Stimulated activated CD4-positive, alpha-beta T cell treated with anti-CD3 and anti-CD28 coated beads, Interleukin-4, amount 100 ng/mL, for 1 hour (primary cell): ENCODE data around the gene EHBP1L1.

Experiments
- DNase-seq: peaks from one replicate; pipeline ENCODE4 v3.0.0-alpha.2; 2020

EHBP1L1 gene

DNA sequence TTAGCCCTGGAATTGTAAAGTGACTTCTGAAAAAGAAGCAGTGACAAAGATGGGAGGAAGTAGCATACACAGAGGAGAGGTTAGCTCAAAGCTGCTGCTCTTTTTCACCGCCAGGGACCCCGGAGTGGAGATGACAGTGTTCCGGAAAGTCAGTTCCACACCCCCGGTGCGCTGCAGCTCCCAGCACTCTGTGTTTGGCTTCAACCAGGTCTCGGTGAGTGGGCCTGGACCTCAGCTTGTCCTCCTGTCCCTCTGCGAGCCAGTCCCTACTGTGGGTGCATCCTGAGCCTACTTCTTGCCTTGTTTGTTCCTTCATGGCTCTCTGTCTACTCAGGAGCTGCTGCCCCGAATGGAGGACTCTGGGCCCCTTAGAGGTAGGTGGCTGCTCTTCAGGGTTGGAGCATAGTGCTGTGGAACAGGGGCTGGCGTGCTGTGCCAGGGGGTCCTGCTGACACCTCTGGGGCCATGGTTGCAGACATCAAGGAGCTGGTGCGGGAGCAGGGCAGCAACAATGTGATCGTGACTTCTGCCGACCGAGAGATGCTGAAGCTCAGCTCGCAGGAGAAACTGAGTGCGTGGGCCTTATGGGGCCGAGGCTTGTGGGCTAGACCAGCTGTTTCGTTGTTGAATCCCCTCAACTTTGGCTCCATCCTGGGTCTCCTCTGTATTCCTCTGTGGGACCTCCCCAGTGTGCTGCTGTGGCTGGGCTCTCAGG lies 41.4 kb downstream of the EHBP1L1 start:
- DNase-seq, result no peak

DNA sequence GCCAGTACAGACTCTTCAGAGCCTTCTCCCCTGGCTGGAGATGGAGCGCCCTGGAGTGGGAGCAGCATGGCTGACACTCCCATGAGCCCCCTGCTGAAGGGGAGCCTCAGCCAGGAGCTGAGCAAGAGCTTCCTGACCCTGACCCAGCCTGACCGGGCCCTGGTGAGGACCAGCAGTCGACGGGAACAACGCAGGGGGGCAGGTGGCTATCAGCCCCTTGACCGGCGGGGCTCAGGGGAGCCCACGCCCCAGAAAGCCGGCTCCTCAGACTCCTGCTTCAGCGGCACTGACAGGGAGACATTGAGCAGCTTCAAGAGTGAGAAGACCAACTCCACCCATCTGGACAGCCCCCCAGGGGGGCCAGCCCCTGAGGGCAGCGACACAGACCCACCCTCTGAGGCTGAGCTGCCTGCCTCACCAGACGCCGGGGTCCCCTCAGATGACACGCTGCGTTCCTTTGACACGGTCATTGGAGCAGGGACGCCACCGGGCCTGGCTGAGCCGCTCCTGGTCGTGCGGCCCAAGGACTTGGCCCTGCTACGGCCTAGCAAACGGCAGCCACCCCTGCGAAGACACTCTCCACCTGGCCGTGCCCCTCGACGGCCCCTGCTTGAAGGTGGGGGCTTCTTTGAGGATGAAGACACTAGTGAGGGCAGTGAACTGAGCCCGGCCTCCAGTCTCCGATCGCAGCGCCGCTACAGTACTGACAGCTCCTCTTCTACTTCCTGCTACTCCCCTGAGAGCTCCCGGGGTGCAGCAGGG lies 42.3 kb downstream of the EHBP1L1 start:
- DNase-seq, result no peak

DNA sequence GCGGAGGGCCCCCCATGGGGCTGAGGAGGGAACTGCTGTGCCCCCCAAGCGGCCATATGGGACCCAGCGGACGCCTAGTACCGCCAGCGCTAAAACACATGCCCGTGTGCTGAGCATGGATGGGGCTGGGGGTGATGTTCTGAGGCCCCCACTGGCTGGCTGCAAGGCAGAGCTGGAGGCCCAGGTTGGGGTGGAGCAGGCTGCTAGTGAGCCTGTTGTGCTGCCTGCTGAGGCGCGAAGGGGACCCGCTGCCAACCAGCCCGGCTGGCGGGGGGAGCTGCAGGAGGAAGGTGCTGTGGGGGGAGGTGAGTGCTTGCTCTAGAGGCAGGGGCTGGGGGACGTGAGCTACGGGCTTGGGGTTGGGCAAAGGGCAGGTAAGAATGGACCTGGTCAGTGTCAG lies 42.9 kb downstream of the EHBP1L1 start:
- no peak for DNase-seq

GRCh38 chr11:65619281-65619928 lies 43.6 kb downstream of the EHBP1L1 start:
- no peak for DNase-seq

- no peak for DNase-seq
Observed at GRCh38 chr11:65620666-65621065, 44.8 kb downstream of the EHBP1L1 start.

DNA sequence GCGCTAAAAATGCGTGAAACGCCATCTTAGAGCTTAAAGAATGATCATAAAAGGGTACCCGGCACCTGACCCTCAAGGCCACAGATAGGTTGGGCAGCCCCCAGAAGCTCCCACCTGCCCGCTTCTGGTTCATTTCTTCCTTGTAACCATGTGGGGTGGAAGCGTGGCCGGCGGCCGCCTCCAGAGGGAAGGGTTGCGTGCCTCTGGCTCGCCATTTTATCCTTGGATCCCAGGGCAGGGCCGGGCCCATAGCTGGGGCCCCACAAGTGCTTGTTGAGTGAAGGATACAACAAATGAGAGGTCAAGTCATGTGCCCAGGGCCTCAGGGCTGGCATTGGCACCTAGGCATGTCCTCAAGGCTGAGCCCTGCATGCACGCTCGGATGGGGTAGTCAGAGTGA lies 45.6 kb downstream of the EHBP1L1 start:
- DNase-seq, result no peak

- no peak for DNase-seq
Observed at GRCh38 chr11:65622011-65622410, 46.2 kb downstream of the EHBP1L1 start.

GRCh38 chr11:65623177-65623576 lies 47.3 kb downstream of the EHBP1L1 start:
- no peak for DNase-seq

DNA sequence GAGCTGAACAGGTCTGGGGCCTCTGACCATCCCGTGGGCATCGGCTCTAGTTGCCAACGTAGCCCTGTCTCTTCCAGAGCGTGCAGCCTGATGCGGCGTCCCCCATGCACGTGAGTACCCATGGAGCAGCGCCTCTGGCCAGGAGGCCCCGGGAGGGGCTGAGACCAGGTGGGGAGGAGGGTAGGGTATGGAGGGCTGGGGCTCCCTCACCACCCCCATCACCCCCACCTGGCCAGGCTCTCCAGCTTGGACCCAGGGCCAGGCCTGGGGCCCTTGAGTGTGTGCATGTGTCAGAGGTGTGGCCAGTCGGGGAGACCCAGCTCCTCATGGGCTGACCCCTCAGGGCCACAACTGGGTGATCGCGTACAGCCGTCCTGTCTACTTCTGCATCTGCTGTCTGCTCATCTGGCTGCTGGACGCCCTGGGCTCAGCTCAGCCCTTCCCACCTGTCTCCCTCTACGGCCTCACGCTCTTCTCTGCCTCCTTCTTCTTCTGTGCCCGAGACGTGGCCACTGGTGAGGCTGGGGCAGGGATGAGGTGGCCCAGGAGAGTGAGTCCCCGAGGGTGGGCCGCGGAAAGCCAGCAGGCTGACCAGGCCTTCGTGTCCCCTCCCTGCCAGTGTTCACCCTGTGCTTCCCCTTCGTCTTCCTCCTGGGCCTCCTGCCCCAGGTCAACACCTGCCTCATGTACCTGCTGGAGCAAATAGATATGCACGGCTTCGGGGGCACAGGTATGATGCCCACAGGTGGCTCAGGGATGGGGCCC lies 48.2 kb downstream of the EHBP1L1 start:
- DNase-seq, result no peak

DNA sequence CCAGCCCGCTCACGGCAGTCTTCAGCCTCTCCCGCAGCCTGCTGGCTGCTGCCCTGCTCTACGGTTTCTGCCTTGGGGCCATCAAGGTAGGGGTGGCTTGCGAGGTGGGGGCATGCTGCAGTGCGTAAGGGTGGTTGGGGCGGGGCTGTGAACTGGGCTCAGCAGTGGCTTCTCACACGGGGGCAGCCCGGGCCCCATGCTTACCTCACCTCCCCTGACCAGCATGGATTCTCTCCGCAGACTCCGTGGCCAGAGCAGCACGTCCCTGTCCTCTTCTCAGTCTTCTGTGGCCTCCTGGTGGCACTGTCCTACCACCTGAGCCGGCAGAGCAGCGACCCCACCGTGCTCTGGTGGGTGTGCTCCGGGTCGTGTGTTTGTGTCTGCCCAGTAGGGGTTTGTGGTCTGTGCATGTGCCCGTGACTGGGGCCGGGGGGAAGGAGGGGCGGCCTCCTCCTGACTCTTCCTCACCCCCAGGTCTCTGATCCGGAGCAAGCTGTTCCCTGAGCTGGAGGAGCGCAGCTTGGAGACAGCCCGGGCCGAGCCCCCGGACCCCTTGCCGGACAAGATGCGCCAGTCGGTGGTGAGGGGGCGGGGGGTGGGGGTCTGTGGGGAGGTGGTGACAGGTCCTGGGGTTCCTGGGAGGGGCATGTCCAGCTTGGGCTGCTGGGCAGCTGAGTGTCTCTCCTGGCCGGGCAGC lies 49.2 kb downstream of the EHBP1L1 start:
- no peak for DNase-seq

DNA sequence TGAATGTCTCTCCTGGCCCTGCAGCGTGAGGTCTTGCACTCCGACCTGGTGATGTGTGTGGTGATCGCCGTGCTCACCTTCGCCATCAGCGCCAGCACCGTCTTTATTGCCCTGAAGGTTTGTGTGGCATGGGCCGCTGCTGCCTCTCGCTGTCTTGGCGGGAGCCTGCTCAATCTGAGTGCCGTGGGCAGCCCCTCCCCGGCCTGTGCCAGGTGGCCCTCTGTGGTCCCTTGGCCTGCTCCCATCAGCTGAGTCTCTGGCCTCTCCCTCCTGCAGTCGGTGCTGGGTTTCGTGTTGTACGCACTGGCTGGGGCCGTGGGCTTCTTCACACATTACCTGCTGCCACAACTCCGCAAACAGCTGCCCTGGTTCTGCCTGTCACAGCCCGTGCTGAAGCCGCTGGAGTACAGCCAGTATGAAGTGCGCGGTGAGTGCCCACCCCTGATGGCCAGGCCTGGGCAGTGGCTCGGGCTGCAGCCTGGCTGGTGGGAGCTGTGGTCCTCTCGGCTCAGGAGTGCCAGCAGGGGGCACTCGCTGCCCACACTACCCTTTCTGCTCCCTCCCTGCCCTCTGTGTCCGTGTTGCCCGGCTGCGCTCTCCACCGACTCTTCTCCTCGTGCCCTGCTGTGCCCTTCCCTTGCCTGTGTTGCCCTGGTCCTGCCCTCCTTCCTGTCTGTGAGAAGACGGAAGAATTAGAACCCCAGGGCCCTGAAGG lies 49.9 kb downstream of the EHBP1L1 start:
- DNase-seq, result peak; percentile 55

DNA sequence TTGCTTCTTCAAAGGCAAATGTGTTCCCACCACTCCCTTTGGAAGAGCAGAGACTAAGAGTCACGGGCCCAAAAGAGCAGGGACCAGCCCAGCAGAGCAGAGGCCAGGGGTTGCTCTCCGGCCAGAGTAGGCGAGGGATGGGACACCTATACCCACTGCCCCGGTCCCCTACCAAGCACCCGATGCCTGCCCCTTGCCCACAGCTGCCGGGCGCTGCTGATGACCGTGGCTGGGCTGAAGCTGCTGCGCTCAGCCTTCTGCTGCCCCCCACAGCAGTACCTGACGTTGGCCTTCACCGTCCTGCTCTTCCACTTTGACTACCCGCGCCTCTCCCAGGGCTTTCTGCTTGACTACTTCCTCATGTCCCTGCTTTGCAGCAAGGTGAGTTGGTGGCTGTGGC lies 51.3 kb downstream of the EHBP1L1 start:
- no peak for DNase-seq

GRCh38 chr11:65629579-65629978 lies 53.7 kb downstream of the EHBP1L1 start:
- DNase-seq, result no peak

DNA sequence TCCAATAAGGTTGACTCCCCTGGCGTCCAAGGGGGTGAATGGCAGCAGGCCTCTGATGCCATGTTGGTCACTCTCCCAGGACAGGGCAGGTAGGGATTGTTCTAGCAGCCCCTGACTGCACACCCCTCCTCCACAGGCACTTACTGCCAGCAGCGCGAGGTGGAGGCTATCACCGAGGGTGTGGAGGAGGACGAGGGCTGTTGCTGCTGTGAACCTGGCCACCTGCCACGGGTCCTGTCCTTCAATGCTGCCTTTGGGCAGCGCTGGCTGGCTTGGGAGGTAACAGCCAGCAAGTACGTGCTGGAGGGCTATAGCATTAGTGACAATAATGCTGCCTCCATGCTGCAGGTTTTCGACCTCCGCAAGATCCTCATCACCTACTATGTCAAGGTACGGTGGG lies 54.4 kb downstream of the EHBP1L1 start:
- DNase-seq, result no peak

DNA sequence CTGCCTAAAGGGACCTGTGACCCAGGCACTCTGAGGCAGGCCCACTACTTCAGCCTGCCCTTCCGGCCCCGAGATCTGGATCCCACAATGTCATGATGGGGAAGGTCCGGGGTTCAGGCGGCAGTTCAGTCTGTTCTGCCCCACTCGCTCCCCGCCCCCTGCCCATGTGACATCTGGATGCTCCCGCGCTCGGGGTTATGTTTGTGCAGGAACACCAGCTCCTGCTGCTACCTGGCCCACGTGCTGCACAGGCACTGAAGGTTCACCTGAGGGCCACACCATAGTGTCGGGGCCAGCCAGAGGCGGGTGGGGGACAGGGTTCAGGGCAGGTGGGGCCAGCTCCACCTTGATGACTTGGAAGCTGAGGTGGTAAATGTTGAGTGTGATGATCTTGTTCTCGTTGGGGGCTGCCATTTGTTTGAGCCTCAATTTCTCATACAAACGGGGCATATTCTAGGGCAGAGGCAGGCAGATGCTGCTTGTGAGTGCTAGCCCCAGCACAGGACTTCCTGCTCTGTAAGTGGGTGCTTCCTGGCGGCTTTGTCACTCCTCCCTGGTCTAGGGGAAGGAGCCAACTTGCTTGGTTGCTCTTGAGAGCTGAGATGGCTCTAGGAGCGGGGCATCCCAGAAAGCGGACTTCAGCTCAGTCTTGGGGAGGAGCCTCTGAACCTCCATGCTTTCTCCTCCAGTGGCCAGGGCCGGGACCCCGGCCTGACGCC lies 57.7 kb downstream of the EHBP1L1 start:
- no peak for DNase-seq

DNA sequence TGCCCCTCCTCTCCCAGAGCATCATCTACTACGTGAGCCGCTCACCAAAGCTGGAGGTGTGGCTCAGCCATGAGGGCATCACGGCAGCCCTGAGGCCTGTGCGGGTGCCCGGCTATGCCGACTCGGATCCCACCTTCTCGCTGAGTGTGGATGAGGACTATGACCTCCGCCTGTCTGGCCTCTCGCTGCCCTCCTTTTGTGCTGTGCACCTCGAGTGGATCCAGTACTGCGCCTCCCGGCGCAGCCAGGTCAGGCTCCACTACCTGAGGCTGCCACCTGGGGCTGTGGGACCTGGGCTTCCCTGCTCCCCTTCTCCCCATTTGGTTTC lies 58.2 kb downstream of the EHBP1L1 start:
- no peak for DNase-seq

DNA sequence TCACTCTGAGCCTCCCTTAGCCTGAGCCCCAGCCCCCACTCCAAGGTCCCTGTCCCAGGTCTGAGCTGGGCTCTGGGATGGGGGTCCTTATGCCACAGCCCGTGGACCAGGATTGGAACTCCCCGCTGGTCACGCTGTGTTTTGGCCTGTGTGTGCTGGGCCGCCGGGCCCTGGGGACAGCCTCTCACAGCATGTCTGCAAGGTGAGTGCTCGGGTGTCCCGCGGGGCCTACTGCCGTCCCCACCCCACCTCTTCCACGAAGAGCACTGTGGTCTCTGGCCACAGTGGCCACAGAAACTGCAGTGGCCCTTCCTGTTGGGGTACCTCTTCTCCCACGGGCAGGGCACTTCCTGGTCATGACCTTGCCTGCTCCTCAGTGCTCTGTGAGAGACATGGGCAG lies 58.6 kb downstream of the EHBP1L1 start:
- no peak for DNase-seq

- no peak for DNase-seq
Observed at GRCh38 chr11:65634905-65635731, 59.3 kb downstream of the EHBP1L1 start.

GRCh38 chr11:65636108-65637031 lies 60.5 kb downstream of the EHBP1L1 start:
- DNase-seq, result no peak
